HG03064 (cell line): ENCODE data around the gene SHC2.
"Not testable (repeated sequence)": the region's sequence is repeated elsewhere in the genome, so short reads cannot be mapped to it uniquely, and the experiment has no call there.

ENCODE experiments used
- ATAC-seq: cut with Tn5 transposase; IDR thresholded peaks from one replicate; pipeline ENCODE4 v1.9.1; 2021; ENCODE audit warnings: low read depth; ENCODE audit not compliant: unreplicated experiment

SHC2 gene

GRCh38 chr19:392375-392970 lies 68.4 kb downstream of the SHC2 start:
- ATAC-seq = no peak

DNA sequence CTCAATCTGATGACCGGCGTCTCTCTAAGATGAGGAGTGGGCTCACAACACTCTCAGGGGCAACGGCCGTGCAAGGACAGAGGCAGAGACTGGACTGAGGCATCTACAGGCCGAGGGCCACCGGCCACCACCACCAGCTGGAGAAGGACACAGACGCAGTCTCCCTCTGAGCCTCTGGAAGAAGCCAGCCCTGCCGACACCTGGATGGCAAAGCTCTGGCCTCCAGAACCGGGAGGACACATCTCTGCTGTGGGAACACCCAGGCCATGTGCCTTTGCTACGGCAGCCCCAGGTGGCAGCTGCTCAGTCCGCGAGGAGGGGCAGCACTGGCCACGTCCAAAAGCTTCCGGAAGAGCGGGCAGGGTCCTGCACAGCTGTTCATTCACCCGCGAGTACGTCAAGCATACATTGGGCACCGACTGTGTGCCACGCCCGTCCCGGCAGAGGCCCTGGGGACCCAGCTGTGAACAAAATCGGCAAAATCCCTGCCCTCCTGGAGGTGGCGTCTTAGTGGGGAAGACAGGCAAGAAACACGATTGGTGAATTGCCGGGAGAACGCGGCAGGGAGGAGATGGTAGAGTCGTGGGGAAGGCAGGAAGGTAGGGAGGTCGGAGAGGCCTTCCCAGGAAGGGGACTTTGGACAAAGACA lies 69.0 kb downstream of the SHC2 start:
- no peak for ATAC-seq

DNA sequence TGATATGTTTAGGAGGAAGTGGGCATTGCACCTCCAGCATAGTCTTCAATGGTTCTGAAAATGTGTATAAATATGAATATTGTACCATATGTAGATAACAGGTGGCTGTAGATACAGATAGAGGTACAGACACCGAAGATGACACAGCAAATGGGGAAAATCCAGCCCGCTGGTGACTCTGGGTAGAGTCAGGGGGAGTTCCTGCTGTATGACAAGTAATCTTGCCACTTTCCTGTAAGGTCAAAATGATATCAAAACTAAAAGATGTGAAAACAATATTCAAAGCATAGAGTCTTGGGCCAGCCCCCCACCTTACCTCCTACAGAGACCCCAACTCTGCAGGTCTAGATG lies 69.7 kb downstream of the SHC2 start:
- ATAC-seq = no peak

- no peak for ATAC-seq
These were observed 70.2 kb downstream of the SHC2 start for GRCh38 chr19:390386-391206.

- no peak for ATAC-seq
These were observed 70.9 kb downstream of the SHC2 start for GRCh38 chr19:389935-390289.

GRCh38 chr19:389255-389934 lies 71.4 kb downstream of the SHC2 start:
- no peak for ATAC-seq

DNA sequence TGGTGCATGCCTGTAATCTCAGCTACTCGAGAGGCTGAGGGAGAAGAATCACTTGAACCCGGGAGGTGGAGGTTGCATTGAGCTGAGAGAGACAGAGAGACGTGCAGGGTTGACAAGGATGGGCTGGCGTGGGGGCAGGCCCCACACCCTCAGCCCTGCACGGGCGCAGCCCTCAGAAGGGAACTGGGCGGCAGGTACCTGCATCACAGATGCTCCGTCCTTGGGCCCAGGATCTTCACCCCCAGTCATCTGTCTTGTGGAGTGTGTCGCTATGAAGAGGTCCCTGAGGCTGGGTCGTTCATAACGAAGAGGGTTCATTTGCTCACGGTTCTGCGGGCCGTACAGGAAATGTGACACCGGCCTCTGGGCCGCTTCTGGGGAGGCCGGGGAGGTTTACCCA lies 72.1 kb downstream of the SHC2 start:
- no peak for ATAC-seq

- ATAC-seq = no peak
These were observed 73.1 kb downstream of the SHC2 start for GRCh38 chr19:387777-388176.

- ATAC-seq = not testable (repeated sequence)
These were observed 74.1 kb downstream of the SHC2 start for GRCh38 chr19:386632-387301.

- ATAC-seq = not testable (repeated sequence)
These were observed 74.6 kb downstream of the SHC2 start for GRCh38 chr19:386189-386588.

DNA sequence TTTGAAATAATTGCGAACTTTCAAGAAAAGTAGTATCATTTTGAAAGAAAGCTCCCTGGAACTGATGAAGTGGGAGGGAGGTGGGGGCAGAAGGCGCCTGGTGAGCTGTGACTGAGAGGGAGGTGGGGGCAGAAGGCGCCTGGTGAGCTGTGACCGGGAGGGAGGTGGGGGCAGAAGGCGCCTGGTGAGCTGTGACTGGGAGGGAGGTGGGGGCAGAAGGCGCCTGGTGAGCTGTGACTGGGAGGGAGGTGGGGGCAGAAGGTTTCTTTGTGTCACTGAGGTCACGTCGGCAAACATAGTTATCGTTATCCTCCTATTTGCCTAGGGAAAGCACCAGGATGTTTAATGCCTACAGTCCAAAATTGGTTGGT lies 76.0 kb downstream of the SHC2 start:
- ATAC-seq = no peak

DNA sequence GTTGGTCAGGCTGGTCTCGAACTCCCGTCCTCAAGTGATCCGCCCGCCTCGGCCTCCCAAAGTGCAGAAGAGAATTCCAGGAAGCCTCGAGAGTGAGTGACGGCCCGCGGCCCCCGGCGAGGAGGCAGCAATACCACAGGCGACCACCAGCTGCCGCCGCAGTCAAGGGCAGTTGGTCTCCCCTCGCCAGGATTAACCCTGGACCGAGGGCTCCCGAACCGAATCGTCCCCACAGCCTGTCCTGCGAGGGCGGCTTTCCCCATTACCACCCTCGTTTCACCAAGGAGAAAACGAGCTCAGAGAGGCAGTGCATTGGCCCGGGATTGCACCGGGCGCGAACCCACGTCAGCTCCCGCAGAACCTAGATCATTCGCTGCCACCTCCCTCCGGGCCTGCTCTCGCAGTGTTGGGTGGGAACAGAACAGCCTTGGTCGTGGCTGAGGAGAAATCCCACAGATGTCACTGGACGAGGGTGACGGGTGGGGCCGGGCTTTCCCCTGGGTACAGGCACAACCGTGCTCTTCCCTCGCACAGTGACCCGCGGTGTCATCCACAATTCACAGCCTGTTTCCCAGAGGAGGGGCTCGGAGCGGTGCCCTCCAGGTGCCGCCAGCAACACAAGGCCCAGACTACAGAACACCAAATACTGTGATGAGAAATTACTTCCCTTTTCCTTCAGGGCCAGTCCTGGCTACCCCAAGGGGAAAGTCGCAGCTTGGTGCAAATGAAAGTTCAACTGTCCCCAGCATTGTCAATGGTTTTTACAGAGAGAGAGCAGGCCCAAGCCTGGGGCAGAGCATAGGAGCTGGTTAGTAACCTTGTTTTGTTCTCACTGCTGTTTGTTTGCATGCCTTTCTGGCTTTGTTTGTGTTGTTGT lies 76.7 kb downstream of the SHC2 start:
- no peak for ATAC-seq

DNA sequence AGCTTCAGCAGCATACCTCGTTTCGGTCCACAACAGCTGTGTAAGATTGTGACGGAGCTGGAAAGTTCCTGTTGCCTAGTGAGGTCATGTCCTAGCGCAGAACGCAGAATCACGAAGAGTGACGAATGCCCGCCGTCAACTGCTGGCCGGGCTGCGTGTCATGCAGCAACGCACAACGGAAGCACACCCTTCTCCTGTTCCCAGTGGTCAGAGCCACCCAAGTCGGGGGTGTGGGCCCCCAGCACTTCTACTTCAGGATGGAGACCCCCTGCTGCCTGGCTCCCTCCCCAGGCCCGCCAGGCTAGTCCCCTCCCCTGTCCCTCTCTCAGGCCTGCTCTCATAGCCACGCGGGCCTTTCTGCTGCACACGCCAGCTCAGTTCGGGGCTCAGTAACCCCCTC lies 77.8 kb downstream of the SHC2 start:
- ATAC-seq = no peak

GRCh38 chr19:382578-382977 lies 78.3 kb downstream of the SHC2 start:
- ATAC-seq = not testable (repeated sequence)

DNA sequence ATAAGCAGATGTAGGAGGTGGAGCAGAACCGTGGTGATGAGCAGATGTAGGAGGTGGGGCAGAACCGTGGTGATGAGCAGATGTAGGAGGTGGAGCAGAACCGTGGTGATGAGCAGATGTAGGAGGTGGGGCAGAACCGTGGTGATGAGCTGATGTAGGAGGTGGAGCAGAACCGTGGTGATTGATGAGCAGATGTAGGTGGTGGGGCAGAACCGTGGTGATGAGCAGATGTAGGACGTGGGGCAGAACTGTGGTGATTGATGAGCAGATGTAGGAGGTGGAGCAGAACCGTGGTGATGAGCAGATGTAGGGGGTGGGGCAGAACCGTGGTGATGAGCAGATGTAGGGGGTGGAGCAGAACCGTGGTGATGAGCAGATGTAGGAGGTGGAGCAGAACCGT lies 78.9 kb downstream of the SHC2 start:
- not testable (repeated sequence) for ATAC-seq

DNA sequence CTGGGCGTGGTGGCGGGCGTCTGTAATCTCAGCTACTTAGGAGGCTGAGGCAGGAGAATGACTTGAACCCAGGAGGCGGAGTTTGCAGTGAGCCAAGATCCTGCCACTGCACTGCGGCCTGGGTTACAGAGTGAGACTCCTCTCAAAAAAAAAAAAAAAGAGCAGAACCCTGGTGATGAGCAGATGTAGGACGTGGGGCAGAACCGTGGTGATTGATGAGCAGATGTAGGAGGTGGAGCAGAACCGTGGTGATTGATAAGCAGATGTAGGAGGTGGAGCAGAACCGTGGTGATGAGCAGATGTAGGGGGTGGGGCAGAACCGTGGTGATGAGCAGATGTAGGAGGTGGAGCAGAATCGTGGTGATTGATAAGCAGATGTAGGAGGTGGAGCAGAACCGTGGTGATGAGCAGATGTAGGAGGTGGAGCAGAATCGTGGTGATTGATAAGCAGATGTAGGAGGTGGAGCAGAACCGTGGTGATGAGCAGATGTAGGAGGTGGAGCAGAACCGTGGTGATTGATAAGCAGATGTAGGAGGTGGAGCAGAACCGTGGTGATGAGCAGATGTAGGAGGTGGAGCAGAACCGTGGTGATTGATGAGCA lies 80.1 kb downstream of the SHC2 start:
- not testable (repeated sequence) for ATAC-seq

DNA sequence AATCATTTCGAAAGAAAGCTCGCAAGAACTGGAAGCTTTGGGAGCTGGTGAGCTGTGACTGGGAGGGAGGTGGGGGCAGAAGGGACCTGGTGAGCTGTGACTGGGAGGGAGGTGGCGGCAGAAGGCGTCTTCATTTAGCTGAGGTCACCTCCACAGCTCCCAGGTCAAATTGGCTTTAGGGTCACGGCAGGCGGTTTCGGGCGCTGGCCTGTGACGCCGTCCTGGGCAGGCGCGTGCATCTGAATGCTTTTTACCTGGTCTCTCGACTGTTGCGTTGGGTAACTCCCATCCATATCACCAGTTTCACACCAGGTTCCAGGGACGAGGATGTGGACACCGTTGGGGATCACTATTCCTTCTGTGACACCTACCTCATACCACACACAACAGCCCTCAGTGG lies 81.0 kb downstream of the SHC2 start:
- no peak for ATAC-seq

GRCh38 chr19:378706-379105 lies 82.1 kb downstream of the SHC2 start:
- ATAC-seq = no peak

DNA sequence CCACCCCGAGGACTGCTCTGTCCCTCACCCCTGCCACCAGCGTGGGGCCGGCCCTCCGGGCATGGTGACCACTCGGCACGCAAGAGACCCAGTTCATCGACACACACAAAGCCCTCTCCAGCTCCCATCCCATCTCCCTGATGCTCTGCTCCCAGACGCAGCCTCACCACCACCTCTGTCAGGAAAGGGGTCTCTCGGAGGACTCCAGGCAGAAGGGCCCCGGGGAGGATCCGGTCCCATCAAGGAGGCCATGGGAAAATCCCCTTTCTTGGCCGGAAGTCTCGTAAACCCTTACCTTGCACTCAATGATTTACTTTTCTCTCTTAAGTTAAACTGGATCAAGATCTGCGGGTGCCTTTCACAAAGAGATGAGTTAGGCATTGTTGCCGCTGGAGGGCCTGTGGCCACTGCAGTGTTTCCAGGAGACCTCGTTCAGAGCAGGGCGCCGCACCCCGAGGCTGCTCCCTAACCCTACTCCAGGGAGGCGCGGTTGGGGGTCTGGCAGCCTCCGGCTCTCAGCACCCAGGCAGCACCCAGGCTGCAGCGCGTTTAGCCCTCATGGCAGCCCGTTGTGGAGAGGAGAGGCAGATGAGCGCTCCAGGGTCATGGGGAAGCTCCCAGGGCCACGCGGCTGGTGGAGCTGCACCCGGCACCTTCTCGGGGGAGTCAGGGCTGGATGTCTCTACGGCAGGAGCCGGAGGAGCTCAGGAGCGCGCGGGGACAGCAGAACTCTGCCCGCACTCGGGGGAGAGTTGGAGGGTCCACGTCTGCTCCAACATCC lies 82.8 kb downstream of the SHC2 start:
- no peak for ATAC-seq
